ENCODE measurements around the gene PFDN6.

DNA sequence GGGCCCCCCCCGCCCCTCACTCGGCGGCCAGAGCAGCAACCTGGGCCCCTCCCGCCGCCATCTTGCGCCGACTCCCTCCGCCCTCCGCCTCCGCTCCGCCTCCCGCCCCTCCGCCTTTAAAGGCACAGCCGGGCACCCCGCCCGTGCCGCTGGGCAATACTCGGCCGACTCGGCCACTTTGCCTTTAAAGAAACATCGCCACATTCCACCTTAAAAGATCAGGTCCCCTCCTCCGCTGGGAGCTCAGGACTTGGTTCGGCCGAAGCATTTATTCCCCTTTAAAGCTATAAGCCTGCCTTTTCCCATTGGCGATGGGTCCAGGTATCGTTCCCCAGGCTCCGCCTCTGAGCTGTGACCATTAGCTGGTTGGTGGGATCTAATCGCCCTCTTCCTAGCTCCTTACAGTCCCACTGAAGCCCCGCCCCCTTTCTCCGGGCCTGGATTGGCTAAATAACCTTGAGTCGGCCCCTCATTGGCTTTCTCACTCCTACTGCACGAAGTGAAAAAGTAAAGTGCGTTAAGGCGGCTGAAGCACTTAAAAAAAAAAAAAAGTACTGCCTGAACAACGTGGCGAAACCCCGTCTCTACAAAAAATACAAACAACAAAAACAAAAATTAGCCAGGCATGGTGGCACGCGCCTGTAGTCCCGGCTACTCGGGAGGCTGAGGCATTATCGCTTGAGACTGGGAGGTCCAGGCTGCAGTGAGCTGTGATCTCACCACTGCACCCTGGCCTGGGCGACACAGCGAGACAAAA lies 28.4 kb downstream of the PFDN6 start, which contains the start of gene ZBTB22:
- TF ChIP-seq, protein P1, sequence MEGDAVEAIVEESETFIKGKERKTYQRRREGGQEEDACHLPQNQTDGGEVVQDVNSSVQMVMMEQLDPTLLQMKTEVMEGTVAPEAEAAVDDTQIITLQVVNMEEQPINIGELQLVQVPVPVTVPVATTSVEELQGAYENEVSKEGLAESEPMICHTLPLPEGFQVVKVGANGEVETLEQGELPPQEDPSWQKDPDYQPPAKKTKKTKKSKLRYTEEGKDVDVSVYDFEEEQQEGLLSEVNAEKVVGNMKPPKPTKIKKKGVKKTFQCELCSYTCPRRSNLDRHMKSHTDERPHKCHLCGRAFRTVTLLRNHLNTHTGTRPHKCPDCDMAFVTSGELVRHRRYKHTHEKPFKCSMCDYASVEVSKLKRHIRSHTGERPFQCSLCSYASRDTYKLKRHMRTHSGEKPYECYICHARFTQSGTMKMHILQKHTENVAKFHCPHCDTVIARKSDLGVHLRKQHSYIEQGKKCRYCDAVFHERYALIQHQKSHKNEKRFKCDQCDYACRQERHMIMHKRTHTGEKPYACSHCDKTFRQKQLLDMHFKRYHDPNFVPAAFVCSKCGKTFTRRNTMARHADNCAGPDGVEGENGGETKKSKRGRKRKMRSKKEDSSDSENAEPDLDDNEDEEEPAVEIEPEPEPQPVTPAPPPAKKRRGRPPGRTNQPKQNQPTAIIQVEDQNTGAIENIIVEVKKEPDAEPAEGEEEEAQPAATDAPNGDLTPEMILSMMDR (IDR thresholded peaks at IDR 0.05; ENCODE audit: low read depth, low read length): no peak
- TF ChIP-seq EZH2phosphoT487 (IDR thresholded peaks at IDR 0.05; ENCODE audit: low read depth): no peak
